ENCODE measurements around the gene COL1A1. TPM values are rescaled to one million over a fixed set of nuclear protein-coding genes. Genes with fewer than 3 reads are reported as not detected.

The COL1A1 gene
- total RNA-seq: 100 to 1,000 TPM in 2 of 6 donors, 10 to 100 TPM in 3, 1 to 10 TPM in 1; 9.0 to 875 (median 36.6) TPM
- 10 to 100 TPM; 10.4 to 22.2 TPM for polyA plus RNA-seq

DNA sequence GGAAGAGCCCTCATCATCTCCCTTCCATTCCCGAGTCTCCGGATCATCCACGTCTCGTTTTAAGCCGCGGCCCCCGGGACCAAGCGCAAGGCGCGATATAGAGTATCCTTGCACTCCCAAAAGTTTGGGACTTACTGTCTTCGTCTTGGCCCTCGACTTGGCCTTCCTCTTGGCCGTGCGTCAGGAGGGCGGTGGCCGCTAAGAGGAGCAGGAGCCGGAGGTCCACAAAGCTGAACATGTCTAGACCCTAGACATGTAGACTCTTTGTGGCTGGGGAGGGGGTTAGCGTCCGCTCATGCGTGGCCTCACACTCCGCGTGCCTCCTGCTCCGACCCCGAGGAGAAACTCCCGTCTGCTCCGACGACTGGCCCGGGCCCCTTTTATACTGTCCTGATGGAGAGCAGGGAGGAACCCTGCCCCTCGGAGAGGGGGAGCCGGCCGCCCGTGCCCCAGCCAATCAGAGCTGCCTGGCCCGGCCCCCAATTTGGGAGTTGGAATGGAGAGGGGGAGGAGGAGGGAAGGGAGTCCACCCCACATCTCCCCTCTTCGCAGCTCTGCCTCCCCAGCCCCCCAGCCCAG is at the start of gene COL1A1:
Gene COL1A1, minus strand, starts transcription at position 356 of the 579 bp plus-strand sequence. Its CDS starts 118 bp downstream, at position 238.
- ATAC-seq (peak in 1 of 4 donors; percentile 2), DNase-seq (peak in 3 of 6 donors; percentile 28 to 76 (median 60)), FAIRE-seq (no peak)
- intact Hi-C loops (cut with DNase I): loop anchor here in 2 of 3 donors (2.0 to 5.0 kb wide), 3 partner anchors 71 to 96 kb away; partner anchors contain the start of gene TMEM92 (in 1 of the 2)
- Histone ChIP-seq H3K9me3 (no peaks in the 10 kb centered on the region), H3K4me3 (peak within 1 kb of the TSS; percentile 13 to 51 (median 34)), H3K4me1 (peaks cover 0 to 4% (median 3%) of the 10 kb centered on the region in 3 donors), H3K27ac (peak within 1 kb of the TSS; percentile 20 to 79 (median 42)), H3K27me3 (peaks cover 0 to 6% (median 2%) of the 10 kb centered on the region in 4 donors), H3K36me3 (no peaks in the 10 kb centered on the region)
- 6 to 7% methylated on average over 33 to 34 of the region's 34 CpGs for WGBS, 2 donors
- TF ChIP-seq, protein P1, sequence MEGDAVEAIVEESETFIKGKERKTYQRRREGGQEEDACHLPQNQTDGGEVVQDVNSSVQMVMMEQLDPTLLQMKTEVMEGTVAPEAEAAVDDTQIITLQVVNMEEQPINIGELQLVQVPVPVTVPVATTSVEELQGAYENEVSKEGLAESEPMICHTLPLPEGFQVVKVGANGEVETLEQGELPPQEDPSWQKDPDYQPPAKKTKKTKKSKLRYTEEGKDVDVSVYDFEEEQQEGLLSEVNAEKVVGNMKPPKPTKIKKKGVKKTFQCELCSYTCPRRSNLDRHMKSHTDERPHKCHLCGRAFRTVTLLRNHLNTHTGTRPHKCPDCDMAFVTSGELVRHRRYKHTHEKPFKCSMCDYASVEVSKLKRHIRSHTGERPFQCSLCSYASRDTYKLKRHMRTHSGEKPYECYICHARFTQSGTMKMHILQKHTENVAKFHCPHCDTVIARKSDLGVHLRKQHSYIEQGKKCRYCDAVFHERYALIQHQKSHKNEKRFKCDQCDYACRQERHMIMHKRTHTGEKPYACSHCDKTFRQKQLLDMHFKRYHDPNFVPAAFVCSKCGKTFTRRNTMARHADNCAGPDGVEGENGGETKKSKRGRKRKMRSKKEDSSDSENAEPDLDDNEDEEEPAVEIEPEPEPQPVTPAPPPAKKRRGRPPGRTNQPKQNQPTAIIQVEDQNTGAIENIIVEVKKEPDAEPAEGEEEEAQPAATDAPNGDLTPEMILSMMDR (IDR thresholded peaks at IDR 0.05): no peak

DNA sequence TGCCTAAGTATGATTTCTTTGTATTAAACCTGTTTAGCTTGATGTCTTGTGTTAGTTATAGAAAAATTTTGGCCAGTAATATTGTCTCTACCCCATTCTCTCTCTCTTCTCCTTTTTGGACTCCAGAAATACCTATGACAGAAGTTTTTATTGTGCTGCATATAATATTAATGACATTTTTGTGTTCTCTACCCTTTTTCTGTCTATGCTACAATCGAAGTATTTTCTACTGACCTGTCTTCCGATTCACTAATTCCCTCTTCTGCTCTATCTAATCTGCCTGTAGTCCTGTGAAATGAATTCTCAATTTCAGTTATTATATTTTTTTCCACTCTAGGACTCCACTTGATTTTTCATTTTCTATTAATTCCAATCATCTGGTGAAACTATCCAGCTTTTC is 46.8 kb upstream of the COL1A1 start:
- TF ChIP-seq, protein P1 (IDR thresholded peaks at IDR 0.05): no peak
- FAIRE-seq: no peak
- no peak for DNase-seq
- no peaks in the 10 kb centered on the region for H3K36me3 ChIP-seq
- H3K9me3 ChIP-seq: peaks cover 0 to 7% (median 0%) of the 10 kb centered on the region in 4 donors
- peaks cover 0 to 5% (median 0%) of the 10 kb centered on the region in 4 donors for H3K27me3 ChIP-seq
- H3K4me3 ChIP-seq: no peak overlapping the region
- WGBS, 2 donors: 57 to 59% methylated on average over 2 of the region's 2 CpGs
- no peak for ATAC-seq
- H3K27ac ChIP-seq: no peak overlapping the region
- H3K4me1 ChIP-seq: no peaks in the 10 kb centered on the region
- intact Hi-C loops (cut with DNase I): no loop called here

DNA sequence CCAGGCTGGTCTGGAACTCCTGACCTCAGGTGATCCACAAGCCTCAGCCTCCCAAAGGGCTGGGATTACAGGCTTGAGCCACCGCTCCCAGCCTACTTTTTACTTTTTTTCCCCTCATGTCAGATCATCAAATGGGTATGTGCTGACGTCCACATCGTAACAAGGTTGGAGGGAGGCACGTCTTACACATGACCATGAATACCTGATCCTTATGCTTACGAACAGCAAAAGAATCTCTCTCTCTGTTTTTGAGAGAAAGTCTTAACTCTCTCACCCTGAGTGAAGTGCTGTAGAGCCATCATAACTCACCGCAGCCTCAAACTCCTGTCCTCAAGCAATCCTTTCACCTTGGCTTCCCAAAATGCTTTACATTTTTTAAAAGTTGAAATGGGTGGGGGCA is 43.3 kb upstream of the COL1A1 start:
- intact Hi-C loops (cut with DNase I): no loop called here
- Histone ChIP-seq H3K4me1 (no peaks in the 10 kb centered on the region), H3K9me3 (peaks cover 0 to 7% (median 0%) of the 10 kb centered on the region in 4 donors), H3K36me3 (no peaks in the 10 kb centered on the region), H3K27ac (no peak overlapping the region), H3K4me3 (no peak overlapping the region), H3K27me3 (peaks cover 0 to 5% (median 0%) of the 10 kb centered on the region in 4 donors)
- TF ChIP-seq, protein P1 (IDR thresholded peaks at IDR 0.05): no peak
- ATAC-seq (no peak), FAIRE-seq (no peak), DNase-seq (no peak)
- WGBS, 2 donors: 66 to 68% methylated on average over 6 of the region's 6 CpGs

DNA sequence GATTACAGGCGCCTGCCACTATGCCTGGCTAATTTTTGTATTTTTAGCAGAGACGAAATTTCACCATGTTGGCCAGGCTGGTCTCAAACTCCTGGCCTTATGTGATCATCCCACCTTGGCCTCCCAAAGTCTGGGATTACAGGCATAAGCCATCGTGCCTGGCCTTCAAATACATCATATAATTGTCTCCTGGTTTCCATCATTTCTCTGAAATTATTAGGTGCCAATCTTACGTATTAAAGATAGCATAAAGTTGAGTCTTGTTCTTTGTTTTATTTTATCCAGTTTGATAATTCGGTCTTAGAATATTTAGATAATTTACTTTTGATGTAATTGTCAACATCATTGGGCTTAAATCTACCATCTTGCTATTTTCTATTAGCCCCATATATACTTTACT is 40.0 kb upstream of the COL1A1 start:
- intact Hi-C loops (cut with DNase I): no loop called here
- DNase-seq: no peak
- H3K36me3 ChIP-seq: no peaks in the 10 kb centered on the region

More for the DNA sequence above, 40.0 kb upstream of the COL1A1 start:
- Histone ChIP-seq H3K9me3 (no peaks in the 10 kb centered on the region), H3K4me1 (no peaks in the 10 kb centered on the region), H3K27ac (no peak overlapping the region), H3K27me3 (peaks cover 0 to 5% (median 0%) of the 10 kb centered on the region in 4 donors), H3K4me3 (no peak overlapping the region)
- ATAC-seq: no peak
- TF ChIP-seq, protein P1 (IDR thresholded peaks at IDR 0.05): no peak
- 69% methylated on average over 5 of the region's 5 CpGs for WGBS, 2 donors
- no peak for FAIRE-seq

All from pancreas (tissue), 10 donors.